Stomach (tissue), 9 donors: Measurements from ENCODE around the gene LIN7A. TPM values are rescaled to one million over a fixed set of nuclear protein-coding genes. Genes with fewer than 3 reads are reported as not detected.
"Not testable (repeated sequence)": the region's sequence is repeated elsewhere in the genome, so short reads cannot be mapped to it uniquely, and the experiment has no call there.

Experiments used
- DNase-seq, 2 donors: peaks; one replicate each; pipeline versions ENCODE4 v3.0.0 to v3.0.0-alpha.2; 2013 to 2019
- H3K27ac ChIP-seq, 5 donors: fragments of 200-600 bp in 4 of 5; sonication (generic) in 4 of 5; one replicate each; pipeline ENCODE4 v1.5.1; 2013 to 2019; ENCODE audit warnings: mild to moderate bottlenecking in 1 of 5, moderate library complexity in 1 of 5
- H3K27me3 ChIP-seq, 3 donors: fragments of 200-600 bp; sonication (generic); one replicate each; pipeline ENCODE4 v1.5.1; 2017 to 2019; ENCODE audit warnings: mixed run types in 1 of 3
- H3K36me3 ChIP-seq, 4 donors: fragments of 200-600 bp; sonication (generic); 1 replicate in 3 of 4; 2 replicates in 1 of 4; pipeline ENCODE4 v1.5.1; 2016 to 2019
- H3K4me1 ChIP-seq, 4 donors: fragments of 200-600 bp; sonication (generic); one replicate each; pipeline ENCODE4 v1.5.1; 2016 to 2019
- H3K4me3 ChIP-seq, 4 donors: fragments of 200-600 bp; sonication (generic) in 3 of 4; one replicate each; pipeline ENCODE4 v1.5.1; 2016 to 2019; ENCODE audit warnings: mild to moderate bottlenecking in 1 of 4
- H3K9me3 ChIP-seq, 4 donors: fragments of 200-600 bp; sonication (generic); one replicate each; pipeline ENCODE4 v1.5.1; 2016 to 2019
- CTCF ChIP-seq, 7 experiments: fragments of 450-650 bp in 4 of 7; fragments of 200-600 bp in 3 of 7; sonication (generic) in 3 of 7; IDR thresholded peaks; one replicate each; pipeline ENCODE4 v1.5.1; 2016 to 2019; ENCODE audit warnings: antibody characterized with exemption in 7 of 7, control low read depth in 2 of 7, mild to moderate bottlenecking in 1 of 7
- EP300 ChIP-seq: sonication (generic); formaldehyde crosslinking; IDR thresholded peaks from one replicate; pipeline ENCODE4 v1.6.1; 2017; ENCODE audit warnings: antibody characterized with exemption
- POLR2A ChIP-seq, 4 donors: fragments of 450-650 bp; IDR thresholded peaks; one replicate each; pipeline ENCODE4 v1.6.1; 2016; ENCODE audit warnings: antibody characterized with exemption in 4 of 4, control low read depth in 2 of 4, mild to moderate bottlenecking in 1 of 4, moderate library complexity in 1 of 4
- POLR2AphosphoS5 ChIP-seq, 3 donors: sonication (generic); formaldehyde crosslinking; IDR thresholded peaks; one replicate each; pipeline ENCODE4 v1.6.1; 2016; ENCODE audit warnings: antibody characterized with exemption in 3 of 3
- WGBS, 5 donors: extraction: QIAGEN DNeasy Blood & Tissue Kit in 3 of 5; methylation state at CpG; one replicate each; pipeline versions ENCODE4 v1.1.5 to v1.1.7; 2013 to 2018; 5-methylcytosine and 5-hydroxymethylcytosine counted together
- intact Hi-C: fragments of 100-400 bp; cut with DNase I; formaldehyde crosslinking; loops from one replicate; pipeline ENCODE4 v1.15.1; 2023; ENCODE audit warnings: low total_unique reads
- polyA plus RNA-seq, 3 donors: library from polyadenylated mRNA; stranded (reverse); fragments of 200-250 nt; gene quantifications; one replicate each; pipeline ENCODE4 v1.2.3, GENCODE V29; 2013
- total RNA-seq, 5 donors: library from RNA; depleted of rRNA; stranded (reverse); fragments of >200 nt; gene quantifications; one replicate each; pipeline versions ENCODE4 v1.1.0 to v1.2.3, GENCODE V29; 2014 to 2016
- donor health status: healthy with polysubstance abuse.
- donor health status: Bipolar disorder and iron deficiency.
- donor health status: healthy.

Gene LIN7A
- total and polyA plus RNA-seq, 8 donors, result 0.45 to 163 (median 2.7) TPM

- H3K27me3 ChIP-seq, result no peaks in the 10 kb centered on the region
Observed at GRCh38 chr12:80798281-80798680, 139.5 kb downstream of the LIN7A start.

DNA sequence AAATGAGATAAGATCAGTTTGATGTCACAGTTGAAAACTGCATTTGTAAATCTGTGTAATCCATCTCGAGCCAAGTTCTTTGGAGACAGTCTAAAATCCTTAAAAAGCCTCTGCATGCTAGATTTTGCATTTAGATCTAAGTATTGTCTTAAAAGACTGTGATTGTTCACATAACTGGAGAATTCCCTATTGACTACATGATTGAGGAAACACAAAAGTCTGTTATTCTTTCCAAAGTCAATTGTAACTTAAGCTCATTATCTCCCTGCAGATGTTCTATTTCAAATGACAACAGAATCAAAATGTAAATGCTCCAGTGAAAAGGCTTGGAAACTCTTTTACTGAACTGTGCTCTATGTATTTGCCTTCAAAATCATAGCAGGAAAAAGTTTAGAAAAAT, 143.2 kb downstream of the LIN7A start:
- no peaks in the 10 kb centered on the region for H3K36me3 ChIP-seq
- DNase-seq, result peak in 1 of 2 donors; percentile 15
- 18 to 39% (median 28%) methylated on average over 1 of the region's 1 CpG for WGBS, 5 donors
- H3K27ac ChIP-seq, result no peak overlapping the region
- H3K27me3 ChIP-seq, result no peaks in the 10 kb centered on the region
- TF ChIP-seq CTCF (IDR thresholded peaks at IDR 0.05) (no peak), EP300 (no peak), POLR2A (IDR thresholded peaks at IDR 0.05) (no peak), POLR2AphosphoS5 (IDR thresholded peaks at IDR 0.05) (no peak)
- H3K4me3 ChIP-seq, result no peak overlapping the region
- no peaks in the 10 kb centered on the region for H3K4me1 ChIP-seq
- intact Hi-C loops, result no loop called here
- no peaks in the 10 kb centered on the region for H3K9me3 ChIP-seq

More at GRCh38 chr12:80798281-80798680, 139.5 kb downstream of the LIN7A start:
- no peaks in the 10 kb centered on the region for H3K36me3 ChIP-seq
- DNase-seq, result no peak
- no peak overlapping the region for H3K4me3 ChIP-seq
- H3K27ac ChIP-seq, result no peak overlapping the region
- WGBS, 5 donors, result 50 to 68% (median 59%) methylated on average over 4 of the region's 4 CpGs
- intact Hi-C loops, result no loop called here
- H3K9me3 ChIP-seq, result no peaks in the 10 kb centered on the region
- TF ChIP-seq POLR2A (IDR thresholded peaks at IDR 0.05), result no peak
- H3K4me1 ChIP-seq, result no peaks in the 10 kb centered on the region

GRCh38 chr12:80792861-80793260, 144.9 kb downstream of the LIN7A start:
- no peak for DNase-seq
- H3K27ac ChIP-seq, result no peak overlapping the region
- H3K4me1 ChIP-seq, result no peaks in the 10 kb centered on the region
- H3K9me3 ChIP-seq, result no peaks in the 10 kb centered on the region
- intact Hi-C loops, result no loop called here
- no peak for TF ChIP-seq POLR2AphosphoS5 (IDR thresholded peaks at IDR 0.05)
- TF ChIP-seq POLR2A (IDR thresholded peaks at IDR 0.05), result no peak
- no peak for TF ChIP-seq EP300
- no peak for TF ChIP-seq CTCF (IDR thresholded peaks at IDR 0.05)
- H3K4me3 ChIP-seq, result no peak overlapping the region
- H3K27me3 ChIP-seq, result no peaks in the 10 kb centered on the region
- H3K36me3 ChIP-seq, result no peaks in the 10 kb centered on the region

- Histone ChIP-seq H3K9me3 (no peaks in the 10 kb centered on the region), H3K36me3 (no peaks in the 10 kb centered on the region), H3K4me3 (no peak overlapping the region), H3K27ac (no peak overlapping the region), H3K4me1 (no peaks in the 10 kb centered on the region), H3K27me3 (no peaks in the 10 kb centered on the region)
- no peak for DNase-seq
- no peak for TF ChIP-seq EP300
- no peak for TF ChIP-seq POLR2A (IDR thresholded peaks at IDR 0.05)
- intact Hi-C loops, result no loop called here
Observed at GRCh38 chr12:80791863-80792262, 145.9 kb downstream of the LIN7A start.

DNA sequence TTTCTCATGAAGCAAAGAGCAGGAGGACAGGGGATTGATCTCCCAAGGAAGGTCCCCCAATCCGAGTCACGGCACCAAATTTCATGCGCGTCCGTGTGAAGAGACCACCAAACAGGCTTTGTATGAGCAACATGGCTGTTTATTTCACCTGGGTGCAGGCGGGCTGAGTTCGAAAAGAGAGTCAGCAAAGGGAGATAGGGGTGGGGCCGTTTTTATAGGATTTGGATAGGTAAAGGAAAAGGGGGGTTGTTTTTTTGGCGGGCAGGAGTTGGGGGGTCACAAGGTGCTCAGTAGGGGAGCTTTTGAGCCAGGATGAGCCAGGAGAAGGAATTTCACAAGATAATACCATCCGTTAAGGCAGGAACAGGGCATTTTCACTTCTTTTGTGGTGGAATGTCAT, 149.3 kb downstream of the LIN7A start:
- WGBS, 5 donors, result 85 to 88% (median 86%) methylated on average over 10 of the region's 10 CpGs
- H3K4me3 ChIP-seq, DNase-seq, H3K9me3 ChIP-seq, H3K27me3 ChIP-seq, H3K27ac ChIP-seq, intact Hi-C loops, H3K4me1 ChIP-seq, H3K36me3 ChIP-seq: not testable (repeated sequence)

- H3K36me3 ChIP-seq, H3K9me3 ChIP-seq, H3K27me3 ChIP-seq, DNase-seq, H3K4me1 ChIP-seq, intact Hi-C loops, H3K27ac ChIP-seq, H3K4me3 ChIP-seq: not testable (repeated sequence)
- WGBS, 5 donors, result 69 to 75% (median 74%) methylated on average over 5 of the region's 5 CpGs
Observed at GRCh38 chr12:80782963-80783470, 154.7 kb downstream of the LIN7A start.
